GM21390 (cell line): ENCODE results near the gene MUC15.

Source experiments
- ATAC-seq: cut with Tn5 transposase; IDR thresholded peaks from one replicate; pipeline ENCODE4 v1.9.1; 2021; ENCODE audit not compliant: unreplicated experiment

Gene MUC15

GRCh38 chr11:26578998-26579661, 7.1 kb upstream of the MUC15 start:
- ATAC-seq = no peak

- ATAC-seq = no peak
These were observed 3.9 kb upstream of the MUC15 start for GRCh38 chr11:26575946-26576345.

GRCh38 chr11:26573896-26574295, 1.8 kb upstream of the MUC15 start:
- no peak for ATAC-seq

GRCh38 chr11:26572770-26573402, 823 bp upstream of the MUC15 start:
- ATAC-seq = no peak

- ATAC-seq = no peak
These were observed 2.4 kb downstream of the MUC15 start for GRCh38 chr11:26569646-26570045.

GRCh38 chr11:26558190-26558589, 13.9 kb downstream of the MUC15 start:
- ATAC-seq = no peak

- no peak for ATAC-seq
These were observed 14.4 kb downstream of the MUC15 start for GRCh38 chr11:26557666-26558065.

- no peak for ATAC-seq
These were observed 15.5 kb downstream of the MUC15 start for GRCh38 chr11:26556582-26556981.

GRCh38 chr11:26554455-26554854, 17.6 kb downstream of the MUC15 start:
- no peak for ATAC-seq

- ATAC-seq = no peak
These were observed 18.9 kb downstream of the MUC15 start for GRCh38 chr11:26553182-26553581.

- ATAC-seq = no peak
These were observed 20.8 kb downstream of the MUC15 start for GRCh38 chr11:26551186-26551801.

GRCh38 chr11:26550022-26550421, 22.0 kb downstream of the MUC15 start:
- no peak for ATAC-seq

GRCh38 chr11:26549176-26549575, 22.9 kb downstream of the MUC15 start:
- ATAC-seq = no peak

- no peak for ATAC-seq
These were observed 30.2 kb downstream of the MUC15 start for GRCh38 chr11:26541870-26542269.

- ATAC-seq = no peak
These were observed 32.5 kb downstream of the MUC15 start for GRCh38 chr11:26539517-26539916.

GRCh38 chr11:26537341-26537740, 34.7 kb downstream of the MUC15 start:
- ATAC-seq = no peak

- ATAC-seq = no peak
These were observed 44.4 kb downstream of the MUC15 start for GRCh38 chr11:26527685-26528084.

- ATAC-seq = peak; percentile 57
These were observed 49.0 kb downstream of the MUC15 start for GRCh38 chr11:26522912-26523610.

- ATAC-seq = no peak
These were observed 52.6 kb downstream of the MUC15 start for GRCh38 chr11:26519469-26519868.

GRCh38 chr11:26512196-26512595, 59.9 kb downstream of the MUC15 start:
- no peak for ATAC-seq

GRCh38 chr11:26510756-26511155, 61.3 kb downstream of the MUC15 start:
- ATAC-seq = no peak

- ATAC-seq = no peak
These were observed 61.9 kb downstream of the MUC15 start for GRCh38 chr11:26510164-26510563.
